Frontal cortex (tissue), 4 donors: ENCODE data around the gene GSE1. TPM values are rescaled to one million over a fixed set of nuclear protein-coding genes. Genes with fewer than 3 reads are reported as not detected.

Source experiments
- DNase-seq, 2 donors: peaks; one replicate each; pipeline ENCODE4 v3.0.0; 2012; ENCODE audit warnings: low spot score in 2 of 2
- FAIRE-seq: peaks from 2 replicates; lab custom pipeline; 2012; peaks lifted over from hg19 to GRCh38; lab: Jason Lieb, UNC
- total RNA-seq: library from RNA; depleted of rRNA; stranded (reverse); fragments of >200 nt; gene quantifications from one replicate; pipeline ENCODE4 v1.2.3, GENCODE V29; 2014
- donor health status: control.
- donor health status: control.
- donor health status: control.

GSE1 gene
- total RNA-seq, 1 donor from 2014 or later: 13.9 TPM

GRCh38 chr16:85708338-85708737 is 95.2 kb downstream of the GSE1 start:
- FAIRE-seq (no peak), DNase-seq (no peak)

GRCh38 chr16:85709766-85710585 is 96.9 kb downstream of the GSE1 start:
- no peak for DNase-seq
- no peak for FAIRE-seq

GRCh38 chr16:85710732-85711131 is 97.6 kb downstream of the GSE1 start:
- no peak for FAIRE-seq
- no peak for DNase-seq

GRCh38 chr16:85711982-85712587 is 99.0 kb downstream of the GSE1 start:
- DNase-seq (no peak), FAIRE-seq (no peak)

- FAIRE-seq (no peak), DNase-seq (no peak)
Observed at GRCh38 chr16:85712801-85713200, 99.7 kb downstream of the GSE1 start.

- peak in 1 of 2 donors; percentile 32 for DNase-seq
- no peak for FAIRE-seq
Observed at GRCh38 chr16:85715169-85716021, 102.3 kb downstream of the GSE1 start.

GRCh38 chr16:85716022-85716679 is 103.0 kb downstream of the GSE1 start:
- no peak for DNase-seq
- no peak for FAIRE-seq

GRCh38 chr16:85716680-85717038 is 103.5 kb downstream of the GSE1 start:
- DNase-seq: peak in 1 of 2 donors; percentile 44

GRCh38 chr16:85717393-85718152 is 104.5 kb downstream of the GSE1 start:
- DNase-seq: peak; percentile 59 to 83
- no peak for FAIRE-seq

More at GRCh38 chr16:85716680-85717038, 103.5 kb downstream of the GSE1 start:
- FAIRE-seq: no peak

GRCh38 chr16:85718153-85718477 is 105.0 kb downstream of the GSE1 start:
- DNase-seq: no peak
- no peak for FAIRE-seq

GRCh38 chr16:85718682-85719081 is 105.6 kb downstream of the GSE1 start:
- no peak for FAIRE-seq
- no peak for DNase-seq

- FAIRE-seq: no peak
Observed at GRCh38 chr16:85719605-85720301, 106.6 kb downstream of the GSE1 start.

GRCh38 chr16:85720302-85720637 is 107.1 kb downstream of the GSE1 start:
- FAIRE-seq: no peak
- DNase-seq: no peak

More at GRCh38 chr16:85719605-85720301, 106.6 kb downstream of the GSE1 start:
- DNase-seq: no peak

GRCh38 chr16:85722128-85722893 is 109.2 kb downstream of the GSE1 start:
- DNase-seq (no peak), FAIRE-seq (no peak)

- no peak for FAIRE-seq
- DNase-seq: no peak
Observed at GRCh38 chr16:85724126-85724879, 111.2 kb downstream of the GSE1 start.

- FAIRE-seq (no peak), DNase-seq (no peak)
Observed at GRCh38 chr16:85724936-85725335, 111.8 kb downstream of the GSE1 start.
